GM12892 (cell line): ENCODE data around the gene WWC1.

Source experiments
- DNase-seq: peaks from one replicate; pipeline ENCODE4 v3.0.0; 2011; ENCODE audit not compliant: insufficient read length
- FAIRE-seq: peaks from 2 replicates; lab custom pipeline; 2011; peaks lifted over from hg19 to GRCh38; lab: Jason Lieb, UNC
- POLR2A ChIP-seq: IDR thresholded peaks from 2 replicates; pipeline ENCODE4 v1.6.1; 2011; ENCODE audit warnings: low read depth, low read length, control low read depth
- POLR2AphosphoS5 ChIP-seq: IDR thresholded peaks from 2 replicates; pipeline ENCODE4 v1.6.1; 2011; ENCODE audit warnings: low read depth, low read length, control low read depth
- TAF1 ChIP-seq: IDR thresholded peaks from 2 replicates; pipeline ENCODE4 v1.6.1; 2011; ENCODE audit warnings: low read depth, mild to moderate bottlenecking, control low read depth, low read length, borderline replicate concordance

WWC1 gene

DNA sequence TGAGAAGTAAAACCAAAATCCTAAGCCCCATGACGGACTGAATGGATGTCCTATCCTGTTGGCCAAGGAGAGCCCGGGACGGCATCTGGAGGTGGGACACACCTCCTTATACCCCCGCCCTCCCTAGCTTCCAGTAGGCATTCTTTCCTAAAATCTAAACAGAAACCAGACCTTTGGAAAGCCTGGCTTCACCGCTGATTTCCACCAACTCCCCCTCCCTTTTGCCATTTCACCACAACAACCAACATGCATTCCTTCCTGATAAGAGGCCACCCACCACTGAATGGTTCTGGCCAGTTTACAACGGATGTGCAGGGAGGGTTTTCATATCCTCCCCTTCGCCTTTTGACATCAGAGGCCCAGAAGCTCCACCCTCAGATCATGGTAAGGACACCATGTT, 185.6 kb downstream of the WWC1 start:
- DNase-seq: no peak
- no peak for FAIRE-seq
- TF ChIP-seq POLR2AphosphoS5: no peak
- TF ChIP-seq POLR2A: no peak
- no peak for TF ChIP-seq TAF1

DNA sequence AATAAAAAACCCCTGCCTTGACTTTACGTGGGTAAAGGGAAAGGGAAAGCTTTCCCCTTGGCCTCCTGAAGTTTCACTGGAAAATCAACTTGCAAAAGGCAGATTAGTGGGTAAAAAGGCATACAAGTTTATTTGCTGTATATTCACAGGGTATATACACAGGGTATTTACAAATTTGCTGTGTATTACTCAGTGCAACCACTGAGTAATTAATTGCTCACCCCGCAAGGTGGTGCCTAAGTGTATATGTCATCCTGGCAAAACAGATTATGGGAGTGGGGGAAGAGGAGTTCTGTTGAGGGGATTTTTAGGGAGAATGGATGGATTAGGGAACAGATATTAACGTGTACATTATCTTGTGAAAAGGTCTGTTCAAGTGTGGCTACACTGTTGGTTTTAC, 187.7 kb downstream of the WWC1 start:
- DNase-seq: no peak
- peak; percentile 58 for FAIRE-seq
- TF ChIP-seq POLR2A: no peak
- no peak for TF ChIP-seq TAF1
- no peak for TF ChIP-seq POLR2AphosphoS5

DNA sequence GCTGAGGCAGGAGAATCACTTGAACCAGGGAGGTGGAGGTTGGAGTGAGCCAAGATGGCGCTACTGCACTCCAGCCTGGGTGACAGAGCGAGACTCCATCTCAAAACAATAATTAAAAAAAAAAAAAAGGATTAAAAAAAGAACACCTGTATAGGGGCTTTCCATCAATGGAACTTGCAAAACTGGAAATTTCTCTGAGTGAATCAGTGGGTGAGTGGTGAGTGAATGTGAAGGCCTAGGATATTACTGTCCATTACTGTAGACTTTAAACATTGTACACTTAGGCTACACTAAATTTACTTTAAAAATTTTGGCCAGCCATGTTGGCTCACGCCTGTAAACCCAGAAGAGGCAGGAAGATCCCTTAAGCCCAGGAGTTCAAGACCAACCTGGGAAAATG, 189.2 kb downstream of the WWC1 start:
- TF ChIP-seq POLR2AphosphoS5: no peak
- TF ChIP-seq TAF1: no peak
- no peak for TF ChIP-seq POLR2A
- DNase-seq (no peak), FAIRE-seq (no peak)

DNA sequence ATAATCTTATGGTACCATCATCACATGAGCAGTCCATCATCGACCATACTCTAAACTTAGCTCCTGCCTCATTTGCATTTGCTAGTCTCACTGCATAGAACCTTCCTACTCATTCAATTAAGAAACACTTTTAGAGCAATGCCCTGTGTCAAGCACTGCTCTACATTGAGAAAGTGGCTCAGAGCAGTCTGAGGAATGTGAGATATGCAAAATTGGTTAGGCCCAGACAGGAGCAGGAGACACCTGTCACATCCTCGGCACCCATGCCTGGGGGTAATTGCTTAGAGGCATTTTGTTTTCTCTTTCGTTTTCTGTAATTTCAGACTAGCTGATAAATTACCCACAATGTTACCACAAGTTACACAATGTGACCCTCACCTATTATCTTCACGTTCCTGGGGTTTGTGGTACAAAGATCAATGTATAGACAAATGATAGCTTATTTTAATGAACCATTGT, 189.9 kb downstream of the WWC1 start:
- peak; percentile 63 for DNase-seq
- FAIRE-seq: peak; percentile 93
- TF ChIP-seq TAF1: no peak
- no peak for TF ChIP-seq POLR2A
- no peak for TF ChIP-seq POLR2AphosphoS5

DNA sequence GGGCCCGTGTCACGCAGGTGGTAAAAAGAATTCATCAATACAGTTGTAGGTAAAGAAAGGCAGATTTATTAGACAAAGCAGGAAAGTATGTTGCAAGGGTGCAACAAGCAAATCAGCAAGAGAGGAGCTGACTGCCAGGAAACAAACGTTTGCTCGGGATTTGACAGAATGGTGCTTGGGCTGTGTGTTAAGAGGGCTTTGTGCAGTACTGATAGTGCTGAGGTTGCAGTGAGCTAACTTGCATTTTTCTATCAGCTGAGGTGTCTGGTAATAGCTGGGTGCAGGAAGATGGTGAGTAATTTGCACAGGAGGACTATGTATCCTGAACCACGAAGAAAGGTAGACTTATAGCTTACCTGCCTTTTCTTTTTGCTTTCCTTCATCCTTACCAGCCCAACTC, 190.9 kb downstream of the WWC1 start:
- DNase-seq (no peak), FAIRE-seq (no peak)
- TF ChIP-seq POLR2A (no peak), POLR2AphosphoS5 (no peak), TAF1 (no peak)

DNA sequence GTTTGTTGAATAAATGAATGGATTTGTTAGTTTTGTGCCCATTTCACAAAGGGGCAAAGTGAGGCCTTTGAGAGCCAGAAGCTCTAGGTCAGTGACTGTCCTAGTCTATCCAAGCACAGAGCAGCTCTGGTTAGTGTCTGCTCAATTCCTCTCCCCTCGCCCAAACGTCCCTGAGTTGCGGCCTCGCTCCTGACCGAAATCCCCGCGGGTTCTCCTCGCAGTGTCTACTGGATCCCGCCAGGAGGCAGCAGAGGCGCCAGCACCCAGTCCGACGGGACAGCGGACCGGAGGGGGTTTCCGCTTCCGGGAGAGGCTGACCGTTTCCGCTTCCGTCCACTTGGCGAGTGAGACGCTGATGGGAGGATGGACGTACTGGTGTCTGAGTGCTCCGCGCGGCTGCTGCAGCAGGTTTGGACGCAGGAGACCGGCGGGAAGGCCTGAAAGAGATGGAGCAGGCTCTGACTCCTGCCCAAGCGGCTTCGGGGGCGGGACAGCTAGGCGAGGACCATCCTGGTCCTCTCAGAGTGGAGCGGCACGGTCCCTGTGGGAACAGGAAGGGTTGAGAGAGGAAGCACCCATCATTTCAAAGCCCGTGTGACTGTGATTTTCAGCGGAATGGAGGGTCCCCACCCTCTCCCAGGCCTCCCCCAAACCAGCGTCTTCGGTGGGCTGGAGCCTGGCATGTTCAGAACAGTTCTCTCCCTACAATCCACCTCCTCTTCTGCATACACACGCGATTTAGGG, 194.9 kb downstream of the WWC1 start, which contains the start of gene RARS1:
RARS1 (plus strand) TSS at position 336 of the 744 bp plus-strand sequence; CDS start at position 364, 28 bp downstream.
- TF ChIP-seq POLR2A (peak; percentile 97), TAF1 (peak; percentile 80), POLR2AphosphoS5 (peak; percentile 96)
- DNase-seq (peak; percentile 81), FAIRE-seq (peak; percentile 98)

DNA sequence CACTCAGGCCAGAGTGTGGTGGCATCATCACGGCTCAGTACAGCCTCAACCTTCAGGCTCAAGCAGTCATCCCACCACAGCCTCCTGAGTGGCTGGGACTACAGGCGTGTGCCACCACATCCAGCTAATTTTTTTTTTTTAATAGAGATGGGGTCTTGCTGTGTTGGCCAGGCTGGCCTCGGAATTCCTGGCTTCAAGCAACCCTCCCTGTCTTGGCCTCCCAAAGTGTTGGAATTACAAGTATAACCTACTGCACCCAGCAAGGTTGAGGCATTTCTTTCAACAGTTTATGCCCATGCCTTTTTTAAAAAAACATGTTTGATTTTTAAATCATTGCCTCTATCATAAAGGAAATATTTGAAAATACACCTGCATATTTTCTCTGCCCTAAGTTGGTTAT, 197.6 kb downstream of the WWC1 start:
- DNase-seq (no peak), FAIRE-seq (no peak)
- no peak for TF ChIP-seq POLR2AphosphoS5
- no peak for TF ChIP-seq TAF1
- TF ChIP-seq POLR2A: no peak

DNA sequence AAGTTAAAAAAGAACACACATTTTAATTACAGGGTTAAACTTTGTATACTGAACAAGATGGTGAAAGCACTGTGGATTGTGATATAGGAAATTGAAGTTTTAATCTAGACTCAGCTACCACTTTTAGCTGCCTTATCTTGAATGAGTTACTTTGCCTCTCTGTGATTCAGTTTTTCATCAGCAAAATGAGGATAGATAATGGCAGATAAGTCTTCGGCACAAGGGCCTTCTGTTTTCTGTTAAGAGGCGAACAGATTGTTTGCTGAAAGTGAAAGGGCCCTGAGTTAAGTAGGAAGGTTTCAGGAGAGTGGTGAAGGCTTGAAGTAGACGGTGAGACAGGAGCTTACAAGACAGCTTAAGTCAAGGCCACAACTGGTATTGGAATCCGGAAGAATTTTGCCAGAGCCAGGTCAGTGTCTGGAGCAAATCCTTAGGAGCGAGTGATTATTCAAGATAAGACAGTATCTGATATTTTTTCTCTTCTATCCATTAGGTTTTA, 202.7 kb downstream of the WWC1 start:
- no peak for TF ChIP-seq POLR2A
- no peak for TF ChIP-seq POLR2AphosphoS5
- TF ChIP-seq TAF1: no peak
- FAIRE-seq: no peak

DNA sequence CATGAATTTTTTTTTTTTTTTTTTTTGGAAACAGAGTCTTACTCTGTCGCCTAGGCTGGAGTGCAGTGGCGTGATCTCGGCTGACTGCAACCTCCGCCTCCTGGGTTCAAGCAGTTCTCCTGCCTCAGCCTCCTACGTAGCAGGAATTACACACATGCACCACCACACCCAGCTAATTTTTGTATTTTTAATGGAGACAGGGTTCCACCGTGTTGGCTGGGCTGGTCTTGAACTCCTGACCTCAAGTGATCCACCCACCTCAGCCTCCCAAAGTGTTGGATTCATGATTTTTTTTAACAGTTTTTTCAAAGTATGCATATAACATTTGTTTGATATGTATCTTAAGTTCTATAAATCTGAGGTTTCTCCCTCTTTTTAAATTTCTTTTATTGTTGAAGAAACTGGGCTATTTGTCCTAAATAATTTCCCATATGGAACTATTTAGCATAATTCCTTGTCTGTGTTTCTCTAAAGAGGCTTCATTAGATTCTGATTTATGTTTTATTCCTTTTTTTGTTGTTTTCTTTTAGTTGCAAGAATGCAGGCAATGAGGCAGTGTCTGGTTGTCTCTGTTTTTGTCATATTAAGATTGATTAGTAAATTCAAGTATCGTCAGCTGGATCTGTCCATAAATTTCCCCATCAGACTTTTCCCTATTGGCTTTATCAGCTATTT, 211.3 kb downstream of the WWC1 start:
- TF ChIP-seq POLR2A (no peak), TAF1 (no peak), POLR2AphosphoS5 (no peak)
- no peak for DNase-seq
- no peak for FAIRE-seq

More for the DNA sequence above, 202.7 kb downstream of the WWC1 start:
- DNase-seq: no peak

DNA sequence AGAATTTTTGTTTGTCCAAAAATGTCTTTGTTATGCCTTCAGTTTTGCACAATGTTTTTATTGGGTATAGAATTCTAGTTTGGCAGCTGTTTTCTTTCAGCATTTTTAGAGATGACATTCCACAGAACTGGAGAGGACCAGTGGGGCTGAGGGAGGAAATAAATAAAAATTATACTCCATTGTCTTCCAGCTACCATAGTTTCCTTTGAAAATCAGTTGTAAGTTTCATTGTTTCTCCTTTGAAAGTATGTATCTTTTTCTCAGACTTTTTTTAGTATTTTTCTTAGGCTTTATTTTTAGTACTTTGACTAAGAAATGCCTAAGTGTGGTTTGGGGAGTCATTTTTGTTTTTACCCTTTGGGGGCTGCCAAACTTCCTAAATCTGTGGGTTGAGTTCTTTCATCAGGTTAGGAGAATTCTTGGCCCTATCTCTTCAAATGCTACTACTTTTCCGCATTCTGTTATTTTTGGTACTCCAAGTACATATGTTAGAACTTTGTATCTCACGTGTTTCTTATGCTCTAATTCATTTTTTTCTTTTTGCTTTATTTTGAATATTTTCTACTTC, 222.5 kb downstream of the WWC1 start:
- FAIRE-seq (no peak), DNase-seq (no peak)
- no peak for TF ChIP-seq POLR2AphosphoS5
- TF ChIP-seq POLR2A: no peak
- TF ChIP-seq TAF1: no peak
